Endothelial cell of umbilical vein (primary cell): ENCODE results near the gene TOM1. TPM values are rescaled to one million over a fixed set of nuclear protein-coding genes. Genes with fewer than 3 reads are reported as not detected.

Source experiments
- BruUV-seq: library from RNA; stranded (reverse); fragments of 400-500 nt; replicated peaks from 2 replicates; lab custom pipeline; 2021; lab: Mats Ljungman, UMichigan
- CTCF ChIA-PET: fragments of 300-600, 350-600 bp; sonication (Branson Sonifier 250); formaldehyde crosslinking; loops from one replicate; lab custom pipeline; 2021; ENCODE audit warnings: antibody characterized with exemption, inconsistent platforms; lab: Charles Lee
- POLR2A ChIA-PET: fragments of 300-600, 350-600 bp; sonication (Branson Sonifier 250); formaldehyde crosslinking; loops from one replicate; lab custom pipeline; 2021; ENCODE audit warnings: antibody characterized with exemption, inconsistent platforms; lab: Charles Lee
- DNase-seq: peaks from one replicate; pipeline ENCODE4 v3.0.0-alpha.2; 2011; ENCODE audit warnings: low read depth, low spot score
- FAIRE-seq: peaks from 2 replicates; lab custom pipeline; 2011; peaks lifted over from hg19 to GRCh38; lab: Jason Lieb, UNC
- H2AFZ ChIP-seq: 2 replicates; pipeline ENCODE4 v1.6.0; 2012; ENCODE audit warnings: low read depth, low read length, control low read depth, inconsistent platforms
- H3K27ac ChIP-seq: 2 replicates; pipeline ENCODE4 v1.5.1; 2011; ENCODE audit warnings: low read depth, mild to moderate bottlenecking, control low read depth, low read length, moderate library complexity; ENCODE audit not compliant: insufficient read depth
- H3K27me3 ChIP-seq, 2 experiments: 2 replicates each; pipeline versions ENCODE4 v1.6.0 to v1.6.1; 2011; ENCODE audit warnings: low read length in 2 of 2, mixed read lengths in 1 of 2; ENCODE audit not compliant: control insufficient read depth in 2 of 2, insufficient read depth in 2 of 2
- H3K36me3 ChIP-seq, 2 experiments: 2 replicates in 1 of 2; 3 replicates in 1 of 2; pipeline ENCODE4 v1.5.1; 2011; ENCODE audit warnings: low read length in 2 of 2, mild to moderate bottlenecking in 1 of 2, moderate library complexity in 1 of 2; ENCODE audit not compliant: control insufficient read depth in 2 of 2, insufficient read depth in 2 of 2; ENCODE audit errors: extremely low read depth in 1 of 2
- H3K4me1 ChIP-seq: 3 replicates; pipeline ENCODE4 v1.5.1; 2011; ENCODE audit warnings: mild to moderate bottlenecking, low read length; ENCODE audit not compliant: control insufficient read depth, insufficient read depth; ENCODE audit errors: extremely low read depth
- H3K4me2 ChIP-seq: 2 replicates; pipeline ENCODE4 v1.6.1; 2011; ENCODE audit warnings: low read length, control low read depth, mixed read lengths; ENCODE audit not compliant: insufficient read depth
- H3K4me3 ChIP-seq, 3 experiments: fragments of 200-600 bp in 1 of 3; sonication (generic), shearing (Covaris generic) in 1 of 3; replicated peaks in 1 of 3; 2 replicates each; pipeline ENCODE4 v1.5.1; 2011 to 2016; ENCODE audit warnings: control low read depth in 3 of 3, low read length in 3 of 3, mild to moderate bottlenecking in 2 of 3, inconsistent platforms in 1 of 3, low read depth in 1 of 3, moderate library complexity in 1 of 3; ENCODE audit not compliant: insufficient read depth in 1 of 3
- H3K79me2 ChIP-seq: 2 replicates; pipeline ENCODE4 v1.6.0; 2012; ENCODE audit warnings: low read length, inconsistent platforms; ENCODE audit not compliant: control insufficient read depth, insufficient read depth
- H3K9ac ChIP-seq: replicated peaks from 2 replicates; pipeline ENCODE3; 2011; ENCODE audit warnings: low read length, control low read depth; ENCODE audit not compliant: insufficient read depth; ENCODE audit errors: extremely low read depth
- H3K9me1 ChIP-seq: replicated peaks from 3 replicates; pipeline ENCODE4 v1.6.0; 2011; ENCODE audit warnings: mild to moderate bottlenecking, low read length; ENCODE audit not compliant: control insufficient read depth, insufficient read depth; ENCODE audit errors: extremely low read depth
- H3K9me3 ChIP-seq: replicated peaks from 2 replicates; pipeline ENCODE4 v1.5.1; 2012; ENCODE audit warnings: low read length, inconsistent platforms; ENCODE audit not compliant: control insufficient read depth, insufficient read depth
- H4K20me1 ChIP-seq: replicated peaks from 2 replicates; pipeline ENCODE3; 2011; ENCODE audit warnings: mild to moderate bottlenecking, low read length; ENCODE audit not compliant: control insufficient read depth, insufficient read depth; ENCODE audit errors: extremely low read depth
- EZH2 ChIP-seq: IDR thresholded peaks from 2 replicates; pipeline ENCODE4 v1.6.1; 2012; ENCODE audit warnings: borderline replicate concordance, low read depth, mild to moderate bottlenecking, moderate library complexity, low read length, inconsistent platforms; ENCODE audit not compliant: severe bottlenecking
- FOS ChIP-seq: IDR thresholded peaks from 2 replicates; pipeline ENCODE4 v1.6.1; 2011; ENCODE audit warnings: mild to moderate bottlenecking, low read length, moderate library complexity, borderline replicate concordance; ENCODE audit not compliant: insufficient read depth
- GATA2 ChIP-seq: IDR thresholded peaks from 2 replicates; pipeline ENCODE4 v1.7.0; 2011; ENCODE audit warnings: low read depth, mild to moderate bottlenecking, moderate library complexity, mixed read lengths, low read length; ENCODE audit not compliant: insufficient read length, insufficient read depth
- JUN ChIP-seq: IDR thresholded peaks from 2 replicates; pipeline ENCODE4 v1.6.1; 2011; ENCODE audit warnings: borderline replicate concordance, low read depth; ENCODE audit not compliant: insufficient read length, insufficient read depth
- MYC ChIP-seq: IDR thresholded peaks from one replicate; pipeline ENCODE4 v1.6.1; 2011; ENCODE audit warnings: mild to moderate bottlenecking, low read depth, low read length
- POLR2A ChIP-seq: IDR thresholded peaks from 2 replicates; pipeline ENCODE4 v1.6.1; 2012; ENCODE audit warnings: low read depth, mild to moderate bottlenecking, control low read depth, low read length
- POLR2AphosphoS5 ChIP-seq: IDR thresholded peaks from 2 replicates; pipeline ENCODE4 v1.6.1; 2012; ENCODE audit warnings: low read depth, mild to moderate bottlenecking, control low read depth, low read length, moderate library complexity; ENCODE audit not compliant: insufficient read depth
- dilution Hi-C: fragments of 300-500 bp; cut with MboI; formaldehyde crosslinking; loops from one replicate; pipeline ENCODE4 v1.15.0; 2019; ENCODE audit warnings: low sequenced_read_pairs; ENCODE audit not compliant: extremely low pct_ligation_motif_present
- intact Hi-C: fragments of 100-400 bp; cut with micrococcal nuclease; formaldehyde crosslinking; loops from one replicate; pipeline ENCODE4 v1.10.0; 2022
- polyA plus RNA-seq, 4 experiments: library from polyadenylated mRNA; depleted of rRNA in 3 of 4; stranded (reverse) in 3 of 4; unstranded in 1 of 4; fragments of >200 nt; gene quantifications; 2 replicates each; pipeline versions ENCODE4 v1.2.1 to v1.2.3, GENCODE V29; 2011 to 2012; ENCODE audit warnings: missing spikeins in 1 of 4
- total RNA-seq: library from RNA; stranded (reverse); gene quantifications from 2 replicates; pipeline ENCODE4 v1.2.3, GENCODE V29; 2021
- TF ChIP-seq, protein P1 (sequence below), 2 donors: IDR thresholded peaks; 1 replicate in 1 of 2; 2 replicates in 1 of 2; pipeline ENCODE4 v1.5.1; 2011; ENCODE audit warnings: low read length in 2 of 2, mild to moderate bottlenecking in 2 of 2, moderate library complexity in 2 of 2, control low read depth in 1 of 2, inconsistent platforms in 1 of 2, low read depth in 1 of 2; ENCODE audit not compliant: insufficient read depth in 1 of 2; ENCODE audit errors: extremely low read depth in 1 of 2
- TF ChIP-seq, protein P2 (sequence below): IDR thresholded peaks from 2 replicates; pipeline ENCODE4 v1.6.1; 2011; ENCODE audit not compliant: insufficient read depth, insufficient read length

TOM1 gene
- total and polyA plus RNA-seq, 2 donors (not counting 3 experiments of a cell fraction or from before 2014, with no cell fraction given), result 36.4 to 74.4 TPM

DNA sequence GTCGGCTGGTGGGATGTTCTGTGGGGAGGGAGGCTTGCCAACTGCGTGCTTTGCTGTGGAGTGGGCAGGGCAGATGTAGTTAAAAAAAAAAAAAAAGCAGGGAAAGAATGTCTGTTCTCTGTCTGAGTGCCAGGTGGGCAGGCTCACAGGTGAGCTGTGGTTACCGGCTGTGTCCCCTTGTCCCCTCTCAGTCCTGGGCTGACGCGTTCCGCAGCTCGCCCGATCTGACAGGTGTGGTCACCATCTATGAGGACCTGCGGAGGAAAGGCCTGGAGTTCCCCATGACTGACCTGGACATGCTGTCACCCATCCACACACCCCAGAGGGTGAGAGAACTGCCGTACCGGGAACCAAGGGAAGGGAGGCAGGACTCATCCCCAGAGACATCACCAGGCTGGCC, 23.6 kb downstream of the TOM1 start:
- FAIRE-seq, result no peak

More for the DNA sequence above, 23.6 kb downstream of the TOM1 start:
- ChIA-PET CTCF (no interaction called here), POLR2A (no interaction called here)
- Histone ChIP-seq H3K9me1 (no peaks in the 10 kb centered on the region), H4K20me1 (no peaks in the 10 kb centered on the region), H3K4me3 (no peak overlapping the region), H3K79me2 (no peaks in the 10 kb centered on the region), H2AFZ (no peak overlapping the region), H3K36me3 (peaks cover 8 to 50% of the 10 kb centered on the region in 2 experiments), H3K27me3 (no peaks in the 10 kb centered on the region), H3K4me2 (no peak overlapping the region), H3K9ac (no peak overlapping the region), H3K9me3 (no peaks in the 10 kb centered on the region), H3K27ac (no peak overlapping the region), H3K4me1 (peaks cover under 1% of the 10 kb centered on the region)
- BruUV-seq, result no TSS peak
- intact Hi-C loops, result no loop called here
- no peak for TF ChIP-seq POLR2A
- TF ChIP-seq, protein P1, sequence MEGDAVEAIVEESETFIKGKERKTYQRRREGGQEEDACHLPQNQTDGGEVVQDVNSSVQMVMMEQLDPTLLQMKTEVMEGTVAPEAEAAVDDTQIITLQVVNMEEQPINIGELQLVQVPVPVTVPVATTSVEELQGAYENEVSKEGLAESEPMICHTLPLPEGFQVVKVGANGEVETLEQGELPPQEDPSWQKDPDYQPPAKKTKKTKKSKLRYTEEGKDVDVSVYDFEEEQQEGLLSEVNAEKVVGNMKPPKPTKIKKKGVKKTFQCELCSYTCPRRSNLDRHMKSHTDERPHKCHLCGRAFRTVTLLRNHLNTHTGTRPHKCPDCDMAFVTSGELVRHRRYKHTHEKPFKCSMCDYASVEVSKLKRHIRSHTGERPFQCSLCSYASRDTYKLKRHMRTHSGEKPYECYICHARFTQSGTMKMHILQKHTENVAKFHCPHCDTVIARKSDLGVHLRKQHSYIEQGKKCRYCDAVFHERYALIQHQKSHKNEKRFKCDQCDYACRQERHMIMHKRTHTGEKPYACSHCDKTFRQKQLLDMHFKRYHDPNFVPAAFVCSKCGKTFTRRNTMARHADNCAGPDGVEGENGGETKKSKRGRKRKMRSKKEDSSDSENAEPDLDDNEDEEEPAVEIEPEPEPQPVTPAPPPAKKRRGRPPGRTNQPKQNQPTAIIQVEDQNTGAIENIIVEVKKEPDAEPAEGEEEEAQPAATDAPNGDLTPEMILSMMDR (IDR thresholded peaks at IDR 0.05; ENCODE audit: extremely low read depth in 1 of 2, insufficient read depth in 1 of 2, low read depth in 1 of 2, low read length in 2 of 2), result no peak
- no peak for TF ChIP-seq POLR2AphosphoS5
- TF ChIP-seq, protein P2, sequence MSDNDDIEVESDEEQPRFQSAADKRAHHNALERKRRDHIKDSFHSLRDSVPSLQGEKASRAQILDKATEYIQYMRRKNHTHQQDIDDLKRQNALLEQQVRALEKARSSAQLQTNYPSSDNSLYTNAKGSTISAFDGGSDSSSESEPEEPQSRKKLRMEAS, result no peak
- no peak for TF ChIP-seq FOS
- no peak for TF ChIP-seq GATA2
- TF ChIP-seq MYC, result no peak
- no peak for TF ChIP-seq JUN
- TF ChIP-seq EZH2, result no peak
- no peak for DNase-seq
- dilution Hi-C loops, result no loop called here
